ENCODE results near the gene RCN1. TPM values are rescaled to one million over a fixed set of nuclear protein-coding genes. Genes with fewer than 3 reads are reported as not detected.

The RCN1 gene
- total RNA-seq, 1 experiment from 2014 or later = 99.8 TPM

- TF ChIP-seq ZNF274 (IDR thresholded peaks at IDR 0.05; ENCODE audit: low read depth, low read length) (no peak), EGR1 (IDR thresholded peaks at IDR 0.05; ENCODE audit: low read depth) (no peak)
Measured at GRCh38 chr11:32143378-32143777, 52.5 kb downstream of the RCN1 start (continued).

GRCh38 chr11:32145282-32145681 is 54.4 kb downstream of the RCN1 start:
- Histone ChIP-seq H4K20me1 (ENCODE audit: insufficient read depth) (no peaks in the 10 kb centered on the region), H3K79me2 (ENCODE audit: insufficient read depth, low read length) (no peaks in the 10 kb centered on the region), H3K4me3 (replicated peaks in 1 of 2; ENCODE audit: low read depth in 1 of 2, low read length in 2 of 2) (no peak overlapping the region), H3K36me3 (ENCODE audit: control insufficient read depth in 1 of 2, insufficient read depth in 2 of 2, low read length in 2 of 2) (no peaks in the 10 kb centered on the region), H2AFZ (ENCODE audit: low read depth, low read length, poor library complexity, severe bottlenecking) (no peak overlapping the region), H3K4me2 (ENCODE audit: low read length) (no peak overlapping the region), H3K9me3 (ENCODE audit: control insufficient read depth in 1 of 2, insufficient read depth in 1 of 2, low read depth in 1 of 2, low read length in 2 of 2) (no peaks in the 10 kb centered on the region), H3K9me2 (ENCODE audit: insufficient read depth) (no peaks in the 10 kb centered on the region), H3K27me3 (ENCODE audit: insufficient read depth, low read length) (0 out of 2 replicates have a peak, but pooled peaks cover 3% of the 10 kb centered on the region), H3K4me1 (ENCODE audit: control insufficient read depth in 1 of 2, insufficient read depth in 2 of 2, low read length in 2 of 2) (no peaks in the 10 kb centered on the region), H3K9ac (ENCODE audit: low read length) (no peak overlapping the region), H3K27ac (ENCODE audit: low read depth, low read length) (no peak overlapping the region)
- TF ChIP-seq MAX (IDR thresholded peaks at IDR 0.05) (no peak), ZFX (IDR thresholded peaks at IDR 0.05) (no peak), ATF3 (IDR thresholded peaks at IDR 0.05) (no peak), EZH2phosphoT487 (IDR thresholded peaks at IDR 0.05; ENCODE audit: borderline replicate concordance) (no peak), TCF7L2 (IDR thresholded peaks at IDR 0.05; ENCODE audit: borderline replicate concordance, extremely low read depth, insufficient read depth, insufficient read length) (no peak), ZNF274 (IDR thresholded peaks at IDR 0.05; ENCODE audit: low read depth, low read length) (no peak), YY1 (IDR thresholded peaks at IDR 0.05; ENCODE audit: extremely low read depth, insufficient replicate concordance, low read depth, low read length) (no peak), POLR2A (IDR thresholded peaks at IDR 0.05; ENCODE audit: borderline replicate concordance, extremely low read depth, insufficient read depth, insufficient read length) (no peak), SIN3A (IDR thresholded peaks at IDR 0.05; ENCODE audit: low read depth) (no peak), CTCF (IDR thresholded peaks at IDR 0.05 in 2 of 3, conservative IDR thresholded peaks at IDR 0.05 in 1 of 3; ENCODE audit: borderline replicate concordance in 1 of 3, insufficient read depth in 1 of 3, low read depth in 2 of 3, low read length in 2 of 3) (no peak), SRF (IDR thresholded peaks at IDR 0.05; ENCODE audit: low read depth) (no peak), CBX3 (IDR thresholded peaks at IDR 0.05; ENCODE audit: low read depth) (no peak)
- no TSS peak for BruUV-seq (replicated peaks)
- DNase-seq (ENCODE audit: low read depth, low spot score) (no peak), ATAC-seq (no peak)
- CTCF ChIA-PET = no interaction called here
- intact Hi-C loops (cut with micrococcal nuclease) = no loop called here
- RAD21 ChIA-PET (ENCODE audit: low non-redundant PET in 1 of 2, low total read pairs in 2 of 2, uncharacterized antibody in 2 of 2, unreplicated experiment in 2 of 2) = no interaction called here
- POLR2A ChIA-PET = no interaction called here
